ENCODE data around the gene GPR137. TPM values are rescaled to one million over a fixed set of nuclear protein-coding genes. Genes with fewer than 3 reads are reported as not detected.

GPR137 gene, protein sequence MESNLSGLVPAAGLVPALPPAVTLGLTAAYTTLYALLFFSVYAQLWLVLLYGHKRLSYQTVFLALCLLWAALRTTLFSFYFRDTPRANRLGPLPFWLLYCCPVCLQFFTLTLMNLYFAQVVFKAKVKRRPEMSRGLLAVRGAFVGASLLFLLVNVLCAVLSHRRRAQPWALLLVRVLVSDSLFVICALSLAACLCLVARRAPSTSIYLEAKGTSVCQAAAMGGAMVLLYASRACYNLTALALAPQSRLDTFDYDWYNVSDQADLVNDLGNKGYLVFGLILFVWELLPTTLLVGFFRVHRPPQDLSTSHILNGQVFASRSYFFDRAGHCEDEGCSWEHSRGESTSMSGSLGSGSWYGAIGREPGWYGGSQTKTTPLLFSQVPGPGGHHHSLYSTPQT
- total RNA-seq (2022; extraction: Qiagen RNA extraction) = 32.9 to 50.2 TPM (median 46.3 TPM) in 5 replicates

DNA sequence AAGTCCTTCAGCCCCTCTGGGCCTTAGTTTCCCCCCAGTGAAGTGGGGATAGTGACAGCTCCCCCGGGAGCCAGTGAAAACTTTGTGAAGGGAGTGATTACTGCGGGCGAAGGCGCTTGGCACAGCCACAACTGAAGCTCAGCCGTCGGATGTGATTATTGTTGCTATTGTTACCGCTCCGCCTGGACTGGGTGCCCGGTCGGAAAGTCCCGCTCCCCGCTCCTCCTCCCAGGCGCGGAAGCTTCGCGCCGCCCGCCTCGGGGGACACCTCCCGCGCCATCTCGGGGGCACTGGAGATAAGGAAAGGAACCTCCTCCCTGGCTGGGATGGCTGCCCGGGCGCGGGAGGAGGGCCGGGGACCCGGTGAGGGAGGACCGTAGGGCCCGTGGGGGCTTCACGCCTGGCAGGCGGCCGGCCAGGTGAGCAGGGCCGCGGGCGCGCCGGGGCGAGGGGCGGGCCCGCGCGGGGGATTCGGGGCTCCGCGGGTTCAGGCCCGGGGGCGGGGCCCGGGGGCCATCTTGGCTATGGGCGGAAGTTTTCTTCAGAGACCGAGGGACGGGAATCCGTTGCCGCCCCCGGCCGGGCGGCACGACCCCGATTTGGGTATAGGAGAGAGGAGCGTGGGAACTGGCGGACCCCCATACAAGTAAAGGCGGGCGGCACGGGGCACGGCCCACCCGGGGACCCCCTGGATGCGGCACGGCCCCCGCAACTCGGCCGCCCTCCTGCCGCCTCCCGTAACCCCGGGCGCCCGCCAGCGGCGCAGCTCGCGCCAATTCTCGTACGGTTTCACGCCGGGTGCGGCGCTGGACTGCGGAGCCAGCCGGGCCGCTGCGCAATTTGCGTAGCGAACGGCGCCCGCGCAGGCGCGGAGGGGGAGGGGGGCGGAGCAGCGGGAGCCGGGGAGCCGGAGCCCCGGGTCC lies at the start of gene GPR137:
TSS of gene GPR137 (plus strand) at position 887 of the 923 bp plus-strand sequence. CDS start 677 bp downstream, outside the sequence.

DNA sequence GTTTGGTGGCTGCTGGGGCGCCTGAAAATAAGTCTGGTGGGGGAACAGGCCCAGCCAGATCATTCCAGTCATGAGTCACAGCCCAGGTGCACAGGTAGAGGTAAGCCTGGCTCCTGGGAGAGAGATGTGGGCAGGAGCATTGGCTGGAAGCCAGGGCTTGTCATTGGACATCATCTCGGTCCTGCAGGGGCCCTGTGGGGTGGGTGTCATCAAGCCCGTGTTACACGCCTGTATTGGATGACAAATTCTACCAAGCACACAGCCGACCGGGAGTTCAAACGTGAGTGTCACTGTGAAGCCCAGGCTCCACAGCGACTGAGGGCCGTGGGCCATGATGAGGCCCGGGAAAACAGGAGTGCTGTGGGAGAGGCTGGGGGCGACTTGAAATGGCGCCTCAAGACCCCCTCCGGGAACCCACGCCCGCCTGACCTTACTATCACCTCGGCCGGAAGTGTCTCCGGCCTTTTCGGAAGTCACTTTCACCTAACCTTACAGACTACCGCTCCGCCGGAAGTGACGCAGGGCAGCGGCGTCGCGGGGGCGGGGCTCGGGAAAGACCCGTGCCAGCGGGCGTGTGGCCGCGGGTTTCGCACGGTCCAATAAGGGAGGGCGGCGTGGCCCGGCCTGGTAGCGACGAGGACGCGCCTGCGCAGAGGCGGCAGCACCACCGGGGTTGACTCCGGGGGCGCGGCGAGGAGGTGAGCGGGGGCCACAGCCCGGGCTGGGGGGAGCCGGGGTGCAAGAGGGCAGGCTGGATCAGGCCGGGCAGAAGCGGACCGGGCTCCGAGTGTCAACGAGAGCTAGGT lies 45.0 kb upstream of the GPR137 start, which contains the start of gene FKBP2:
TSS of gene FKBP2 (plus strand) at position 661 of the 806 bp plus-strand sequence. CDS start 1,293 bp downstream, outside the sequence.

DNA sequence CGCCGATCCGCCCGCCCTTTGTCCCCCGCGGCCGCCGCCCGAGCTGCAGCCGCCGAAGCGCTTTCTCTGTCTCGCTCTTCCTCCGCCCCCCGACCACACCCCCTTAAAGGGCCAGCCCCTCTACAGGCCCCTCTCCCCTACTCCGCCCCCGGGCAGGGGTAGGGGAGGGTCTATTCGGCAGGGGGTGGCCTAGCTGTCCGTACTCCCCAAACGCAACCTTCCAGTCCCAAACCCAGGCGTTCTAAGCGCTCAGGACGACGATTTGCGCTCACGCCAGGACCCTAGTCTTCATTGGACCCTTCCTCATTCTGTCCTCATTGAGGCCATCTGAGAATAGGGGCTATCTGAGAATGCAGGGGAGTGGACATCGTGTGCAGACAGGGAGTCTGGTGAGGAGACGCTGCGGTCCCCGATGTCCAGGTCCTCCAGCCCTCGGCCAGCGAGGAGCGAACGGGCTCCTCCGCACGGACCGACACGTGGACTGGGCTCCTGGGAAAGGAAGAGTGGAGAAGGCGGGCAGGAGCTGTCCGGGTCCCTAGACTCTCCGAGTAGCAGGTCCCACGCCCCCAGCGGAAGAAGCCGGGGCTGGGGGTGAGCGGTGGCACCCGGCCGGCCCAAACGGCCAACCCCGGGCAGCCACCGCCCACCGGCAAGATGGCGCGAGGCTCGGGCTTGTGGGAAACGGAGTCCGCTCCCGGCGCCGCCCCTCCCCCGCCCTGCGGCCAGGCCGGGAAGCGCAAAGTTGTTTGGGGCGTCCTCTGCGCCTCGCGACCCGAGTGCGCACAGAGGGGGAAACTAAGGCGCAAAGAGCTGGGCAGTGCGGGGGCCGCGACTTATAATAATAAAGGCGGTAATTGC lies 38.5 kb upstream of the GPR137 start, which contains the start of gene PPP1R14B:
TSS of gene PPP1R14B (minus strand) at position 73 of the 858 bp plus-strand sequence. CDS start 270 bp downstream, outside the sequence.

DNA sequence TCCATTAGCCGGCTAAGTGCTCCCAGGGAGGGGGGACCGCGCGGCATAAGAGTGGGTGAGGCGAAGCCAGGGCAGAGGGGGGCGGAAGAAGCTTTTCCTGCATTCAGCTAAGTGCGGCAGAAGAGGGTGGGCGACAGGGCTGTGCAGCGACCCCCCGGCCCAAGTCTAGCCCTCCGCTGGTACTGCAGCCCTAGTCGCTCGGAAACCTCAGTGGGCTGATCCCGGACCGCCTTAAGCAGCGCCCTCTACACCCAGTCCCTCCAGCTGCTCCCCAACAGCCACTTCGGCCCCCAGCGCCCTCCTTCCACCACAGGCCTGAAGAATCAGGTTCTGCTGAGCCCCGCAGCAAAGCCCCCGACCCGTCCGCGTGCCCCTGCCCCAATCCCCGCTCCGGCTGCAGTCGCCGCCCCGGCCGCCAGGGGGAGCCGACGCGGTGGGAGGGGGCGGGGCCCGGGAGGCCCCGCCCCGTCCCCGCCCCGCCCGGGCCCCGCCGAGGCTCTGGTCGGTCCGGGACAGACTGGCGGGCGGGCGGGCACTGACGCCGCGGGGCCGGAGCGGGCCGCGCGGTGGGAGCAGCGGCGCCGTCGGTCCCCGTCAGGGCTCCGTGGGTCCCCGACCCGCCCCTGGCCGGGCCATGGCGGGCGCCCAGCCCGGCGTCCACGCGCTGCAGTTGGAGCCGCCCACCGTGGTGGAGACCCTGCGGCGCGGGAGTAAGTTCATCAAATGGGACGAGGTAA lies 34.5 kb upstream of the GPR137 start, which contains the start of gene PLCB3:
TSS of gene PLCB3 (plus strand) at position 515 of the 737 bp plus-strand sequence. CDS start at position 635, 120 bp downstream.

DNA sequence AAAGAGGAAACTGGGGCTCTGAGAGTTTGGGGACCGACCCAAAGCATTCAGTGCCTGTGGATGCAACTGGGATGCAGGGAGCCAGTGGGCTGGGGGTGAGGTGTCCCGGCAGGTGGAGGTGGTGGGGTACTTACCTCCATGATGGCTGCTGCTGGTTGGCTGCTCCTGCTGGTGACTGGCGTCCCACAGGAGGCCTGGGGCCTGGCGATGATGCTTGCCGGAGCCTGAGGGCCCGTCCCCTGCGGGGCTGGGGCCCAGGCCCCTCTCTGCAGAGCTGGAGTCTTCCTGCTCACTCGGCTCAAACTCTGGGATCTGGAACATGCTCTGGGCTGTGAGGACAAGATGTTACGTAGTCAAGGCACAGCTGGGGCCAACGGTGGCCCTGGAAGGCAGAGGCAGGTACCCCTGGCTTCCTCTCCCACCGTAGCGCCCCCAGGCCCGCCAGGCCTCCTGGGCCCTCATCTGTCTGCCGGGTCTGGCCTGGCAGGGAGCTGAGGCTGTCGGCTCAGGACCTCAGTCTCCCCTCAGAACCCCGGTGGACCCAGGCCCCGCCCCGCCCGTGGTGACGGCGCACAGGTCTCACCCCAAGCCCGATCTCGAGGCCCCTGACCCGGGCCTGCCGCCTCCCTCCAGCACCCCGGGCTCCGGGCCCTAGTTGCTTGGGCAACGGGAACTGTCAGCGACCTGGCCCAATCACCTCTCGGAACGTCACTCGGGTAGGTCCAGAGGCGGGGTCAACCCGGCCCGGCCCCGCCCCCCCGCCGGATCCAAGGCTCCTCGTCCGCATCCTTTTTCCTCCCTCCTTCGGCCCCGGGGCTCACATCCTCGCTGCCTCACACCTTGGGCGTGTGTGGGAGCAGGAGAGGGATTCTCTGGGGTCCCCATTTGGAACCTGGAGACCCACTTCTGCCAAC lies 1.3 kb upstream of the GPR137 start, which contains the start of gene BAD:
TSS of gene BAD (minus strand) at position 618 of the 914 bp plus-strand sequence. CDS start at position 321, 297 bp downstream.

DNA sequence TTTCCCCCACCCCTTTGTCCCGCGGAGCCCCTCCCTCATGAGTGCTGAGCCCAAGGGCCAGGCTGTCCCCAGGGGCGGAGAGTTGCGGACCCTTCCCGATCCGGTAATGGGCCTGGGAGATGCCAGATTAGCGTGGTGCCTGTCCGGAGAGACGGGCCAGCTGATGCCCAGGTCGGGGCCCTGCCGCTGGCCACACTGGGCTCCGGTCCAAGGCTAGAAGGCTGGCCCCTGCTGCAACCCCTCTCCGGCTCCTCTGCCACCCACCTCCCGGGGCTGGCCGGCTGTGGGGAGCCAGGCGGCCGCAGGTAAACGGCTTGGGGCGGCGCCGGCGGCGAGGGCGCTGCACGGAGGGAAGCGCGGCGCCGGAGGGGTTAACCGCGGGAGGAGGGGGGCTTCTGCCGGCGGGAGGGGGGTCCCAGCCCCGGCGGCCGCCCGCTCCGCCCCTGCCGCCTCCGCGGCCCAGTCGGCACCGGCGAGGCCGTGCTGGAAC lies 5.7 kb downstream of the GPR137 start, which contains the start of gene KCNK4:
TSS of gene KCNK4 (plus strand) at position 41 of the 490 bp plus-strand sequence. CDS start 1,717 bp downstream, outside the sequence.

DNA sequence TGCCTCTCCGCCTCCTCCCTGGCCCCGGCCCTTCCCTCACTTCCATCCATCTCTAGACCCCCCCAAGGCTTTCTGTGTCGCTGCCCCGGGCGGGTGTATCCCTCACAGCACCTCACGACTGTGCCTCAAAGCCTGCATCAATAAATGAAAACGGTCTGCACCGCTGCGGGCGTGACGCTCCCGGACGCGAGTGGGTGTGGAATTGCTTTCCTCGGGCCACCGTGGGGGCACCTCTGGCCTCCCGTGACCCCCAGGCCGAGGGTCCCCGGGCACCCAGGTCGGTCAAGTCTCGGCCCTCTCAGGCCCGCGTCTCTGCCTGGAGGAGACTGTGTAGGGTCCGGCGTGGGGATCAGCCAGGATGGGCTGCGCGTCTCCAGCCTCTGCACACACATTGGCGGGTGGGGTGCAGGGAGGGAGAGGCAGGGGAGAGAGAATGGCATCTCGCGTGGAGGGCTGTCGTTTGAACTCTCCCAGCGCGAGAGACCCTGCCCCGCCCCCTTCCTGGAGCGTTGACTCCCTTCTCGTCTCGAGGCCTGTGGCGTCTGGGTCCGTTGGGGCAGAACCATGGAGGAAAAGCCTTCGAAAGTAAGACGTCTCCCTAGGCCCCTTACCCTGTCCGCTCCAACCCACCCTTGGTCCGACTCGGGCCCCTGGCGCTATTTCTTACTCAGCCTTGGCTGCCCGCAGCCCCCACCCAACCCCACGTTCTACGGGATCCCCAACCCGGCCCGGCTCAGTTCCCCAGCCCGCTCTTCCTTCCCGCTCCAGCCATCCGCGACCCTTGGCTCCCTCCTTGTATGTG lies 14.4 kb downstream of the GPR137 start, which contains the start of gene CATSPERZ:
TSS of gene CATSPERZ (plus strand) at position 512 of the 802 bp plus-strand sequence. CDS start at position 565, 53 bp downstream.

DNA sequence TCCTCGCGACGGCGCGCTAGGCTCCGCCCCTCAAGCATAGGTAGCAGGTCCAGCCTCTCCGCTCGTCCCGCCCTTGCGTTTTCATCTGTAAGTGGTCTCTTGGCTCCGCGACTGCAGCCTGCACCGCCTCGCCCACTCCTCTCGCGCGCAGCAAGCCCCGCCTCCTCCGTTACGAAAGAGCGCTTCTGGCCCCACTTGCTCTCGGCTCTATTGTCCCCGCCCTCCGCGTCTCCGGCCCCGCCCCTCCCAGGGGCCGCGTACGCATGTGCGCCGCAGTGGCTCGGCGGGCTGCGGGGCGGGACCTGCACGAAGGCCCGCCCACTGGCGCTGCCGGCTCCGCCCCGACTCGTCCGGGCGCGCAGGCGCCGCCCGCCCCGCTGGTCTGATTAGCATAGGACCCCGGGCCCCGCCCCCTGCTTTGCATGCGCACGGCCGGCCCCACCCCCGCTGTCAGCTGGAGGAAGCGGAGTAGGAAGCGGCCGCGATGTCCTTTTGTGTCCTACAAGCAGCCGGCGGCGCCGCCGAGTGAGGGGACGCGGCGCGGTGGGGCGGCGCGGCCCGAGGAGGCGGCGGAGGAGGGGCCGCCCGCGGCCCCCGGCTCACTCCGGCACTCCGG lies 19.5 kb downstream of the GPR137 start, which contains the start of gene ESRRA:
TSS of gene ESRRA (plus strand) at position 450 of the 616 bp plus-strand sequence. CDS start 1,656 bp downstream, outside the sequence.

DNA sequence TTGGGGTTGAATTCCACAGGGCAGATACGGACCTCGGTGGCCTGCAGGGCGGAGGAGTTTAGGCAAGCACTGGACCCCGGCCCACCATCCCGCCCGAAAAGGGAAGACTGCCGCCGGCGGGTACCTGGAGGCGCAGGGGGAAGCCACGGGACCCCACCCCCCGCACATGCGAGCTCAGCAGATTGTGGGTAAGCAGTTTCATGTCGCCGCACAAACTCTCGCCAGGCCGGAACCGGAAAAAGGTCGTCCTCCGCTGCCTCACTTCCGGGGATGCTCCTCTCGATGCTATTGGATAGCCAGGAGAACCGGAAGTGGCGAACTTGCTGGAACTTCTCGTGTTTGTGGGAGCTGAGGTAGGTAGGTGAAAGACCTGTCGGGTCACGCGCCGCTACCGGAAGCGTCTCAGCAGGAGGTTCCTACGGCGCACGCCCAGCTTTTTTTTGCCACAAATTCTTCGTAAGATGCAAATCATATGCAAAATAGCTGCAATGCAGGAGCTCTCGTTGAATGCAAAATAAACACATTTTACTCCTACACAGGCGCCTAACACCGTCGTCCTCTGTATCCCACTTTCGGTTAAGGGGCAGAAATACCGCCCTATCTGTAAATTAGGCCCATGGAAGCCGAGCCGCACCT lies 31.8 kb downstream of the GPR137 start, which contains the start of gene TRMT112:
TSS of gene TRMT112 (minus strand) at position 235 of the 636 bp plus-strand sequence. CDS start at position 202, 33 bp downstream.

DNA sequence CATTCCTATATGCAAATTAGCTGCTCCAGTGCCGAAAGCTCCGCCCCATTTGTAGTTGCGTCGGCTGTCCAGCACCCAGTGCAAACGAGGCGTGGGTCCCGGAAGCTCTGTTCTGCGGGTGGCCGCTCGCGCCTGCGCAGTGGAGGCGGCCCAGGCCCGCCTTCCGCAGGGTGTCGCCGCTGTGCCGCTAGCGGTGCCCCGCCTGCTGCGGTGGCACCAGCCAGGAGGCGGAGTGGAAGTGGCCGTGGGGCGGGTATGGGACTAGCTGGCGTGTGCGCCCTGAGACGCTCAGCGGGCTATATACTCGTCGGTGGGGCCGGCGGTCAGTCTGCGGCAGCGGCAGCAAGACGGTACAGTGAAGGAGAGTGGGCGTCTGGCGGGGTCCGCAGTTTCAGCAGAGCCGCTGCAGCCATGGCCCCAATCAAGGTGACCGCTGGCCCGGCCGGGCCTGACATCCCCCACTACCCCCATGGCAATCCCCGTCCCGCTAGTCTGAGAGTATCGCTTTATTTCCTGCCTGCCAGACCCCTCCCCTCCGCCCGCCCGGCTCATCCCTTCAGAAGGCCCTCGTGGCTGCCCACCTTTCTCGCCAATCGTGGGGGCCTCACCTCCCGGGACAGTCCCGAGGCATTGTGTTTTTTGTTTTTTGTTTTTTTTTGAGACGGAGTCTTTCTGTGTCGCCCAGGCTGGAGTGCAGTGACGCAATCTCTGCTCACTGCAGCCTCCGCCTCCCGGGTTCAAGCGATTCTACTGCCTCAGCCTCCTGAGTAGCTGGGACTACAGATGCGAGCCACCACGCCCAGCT lies 32.5 kb downstream of the GPR137 start, which contains the start of gene PRDX5:
TSS of gene PRDX5 (plus strand) at position 161 of the 805 bp plus-strand sequence. CDS start at position 256, 95 bp downstream.

Other genes starting within 250 kb of the GPR137 start
- gene FLRT1, start 249.9 kb upstream of the GPR137 start, total RNA-seq (2022; extraction: Qiagen RNA extraction) = 0.05 to 0.07 TPM (median 0.06 TPM) in 4 of 5 replicates, not detected in the other
- gene MACROD1, start 119.7 kb upstream of the GPR137 start, total RNA-seq (2022; extraction: Qiagen RNA extraction) = 8.9 to 15.3 TPM (median 13.1 TPM) in 5 replicates
- gene STIP1, start 99.7 kb upstream of the GPR137 start, total RNA-seq (2022; extraction: Qiagen RNA extraction) = 213 to 262 TPM (median 229 TPM) in 5 replicates
- gene FERMT3, start 79.1 kb upstream of the GPR137 start, total RNA-seq (2022; extraction: Qiagen RNA extraction) = 0.85 to 3.0 TPM (median 1.3 TPM) in 5 replicates
- 15.6 to 26.8 TPM (median 25.0 TPM) in 5 replicates for gene TRPT1, start 59.7 kb upstream of the GPR137 start, total RNA-seq (2022; extraction: Qiagen RNA extraction)
- gene NUDT22, start 59.6 kb upstream of the GPR137 start, total RNA-seq (2022; extraction: Qiagen RNA extraction) = 31.4 to 40.3 TPM (median 38.4 TPM) in 5 replicates
- 17.5 to 23.5 TPM (median 21.8 TPM) in 5 replicates for gene DNAJC4, start 55.3 kb upstream of the GPR137 start, total RNA-seq (2022; extraction: Qiagen RNA extraction)
- 32.0 to 52.7 TPM (median 48.0 TPM) in 5 replicates for gene VEGFB, start 51.3 kb upstream of the GPR137 start, total RNA-seq (2022; extraction: Qiagen RNA extraction)
- 125 to 146 TPM (median 138 TPM) in 5 replicates for gene FKBP2, start 44.8 kb upstream of the GPR137 start, total RNA-seq (2022; extraction: Qiagen RNA extraction)
- gene PPP1R14B, start 38.9 kb upstream of the GPR137 start, total RNA-seq (2022; extraction: Qiagen RNA extraction) = 208 to 384 TPM (median 359 TPM) in 5 replicates
- 17.0 to 23.5 TPM (median 19.6 TPM) in 5 replicates for gene PLCB3, start 34.3 kb upstream of the GPR137 start, total RNA-seq (2022; extraction: Qiagen RNA extraction)
- 72.5 to 96.8 TPM (median 92.7 TPM) in 5 replicates for gene BAD, start 1.2 kb upstream of the GPR137 start, total RNA-seq (2022; extraction: Qiagen RNA extraction)
- 0.07 to 0.14 TPM in 2 of 5 replicates, not detected in the others for gene KCNK4, start 5.5 kb downstream of the GPR137 start, total RNA-seq (2022; extraction: Qiagen RNA extraction)
- 2.2 to 3.2 TPM (median 2.6 TPM) in 5 replicates for gene CATSPERZ, start 14.5 kb downstream of the GPR137 start, total RNA-seq (2022; extraction: Qiagen RNA extraction)
- 38.1 to 59.3 TPM (median 55.6 TPM) in 5 replicates for gene ESRRA, start 19.7 kb downstream of the GPR137 start, total RNA-seq (2022; extraction: Qiagen RNA extraction)
- gene TRMT112, start 31.7 kb downstream of the GPR137 start, total RNA-seq (2022; extraction: Qiagen RNA extraction) = 377 to 453 TPM (median 410 TPM) in 5 replicates
- gene PRDX5, start 32.3 kb downstream of the GPR137 start, total RNA-seq (2022; extraction: Qiagen RNA extraction) = 370 to 500 TPM (median 472 TPM) in 5 replicates
- gene CCDC88B, start 54.4 kb downstream of the GPR137 start, total RNA-seq (2022; extraction: Qiagen RNA extraction) = 8.6 to 10.5 TPM (median 10.2 TPM) in 5 replicates
- 50.3 to 66.1 TPM (median 60.0 TPM) in 5 replicates for gene RPS6KA4, start 73.3 kb downstream of the GPR137 start, total RNA-seq (2022; extraction: Qiagen RNA extraction)

All from A549 treated with AZD2906 at 1 μM for 4 hours (cell line).